GM19035 (cell line): Measurements from ENCODE around the gene TEX35.

Experiments
- ATAC-seq: cut with Tn5 transposase; IDR thresholded peaks from one replicate; pipeline ENCODE4 v1.9.1; 2021; ENCODE audit not compliant: unreplicated experiment

The TEX35 gene

DNA sequence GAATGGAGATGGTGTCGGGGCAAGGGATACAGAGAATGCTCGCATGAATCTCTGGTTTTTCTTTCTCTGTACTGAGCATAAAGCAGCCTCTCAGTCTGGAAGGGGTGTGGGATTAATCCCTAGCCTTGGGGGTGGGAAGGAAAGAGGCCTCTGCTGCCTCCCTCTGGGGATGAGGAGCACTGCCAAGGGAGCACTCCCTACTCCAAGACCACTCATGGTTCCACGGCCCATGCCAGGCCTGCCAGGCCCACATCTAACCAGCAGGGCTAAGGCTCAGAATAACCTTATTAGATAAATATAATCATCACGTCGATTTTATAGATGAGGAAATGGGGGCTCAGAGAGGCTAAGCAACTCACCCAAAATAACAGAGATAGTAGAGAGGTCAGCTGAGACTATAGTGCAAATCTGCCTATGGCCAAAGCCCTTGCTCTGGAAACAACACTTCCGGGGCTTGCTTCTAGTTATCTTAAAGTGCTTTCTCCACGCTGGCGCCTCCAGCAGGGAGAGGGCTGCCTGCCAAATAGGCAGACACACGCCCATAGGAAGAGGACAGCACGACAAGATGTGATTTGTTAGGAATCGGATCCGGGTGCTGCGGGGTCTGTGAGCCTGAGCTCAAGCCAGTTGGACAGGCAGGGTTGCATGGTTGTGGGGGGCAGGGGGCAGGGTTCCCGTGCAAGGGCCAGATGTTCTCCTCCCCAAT is 522 bp downstream of the TEX35 start:
- ATAC-seq, result no peak

DNA sequence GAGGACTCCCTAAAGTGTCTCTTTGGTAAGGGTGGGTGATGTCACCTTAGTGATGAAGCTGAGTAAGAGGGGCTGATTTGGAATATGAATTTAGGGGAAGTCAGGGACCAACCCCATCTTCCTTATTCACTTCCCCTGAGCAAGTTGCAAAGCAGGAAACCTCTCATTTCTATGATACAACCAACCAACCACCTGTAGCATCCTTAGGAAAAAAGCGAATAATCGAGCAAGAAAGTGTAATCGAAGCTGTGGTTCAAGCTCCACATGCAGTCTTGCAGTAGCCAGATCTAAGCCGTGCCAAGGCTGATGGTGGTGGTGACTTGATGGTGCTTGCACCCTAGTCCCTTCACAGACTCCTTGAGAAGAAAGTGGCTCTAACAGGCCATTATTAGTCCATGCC is 3.2 kb downstream of the TEX35 start:
- no peak for ATAC-seq

DNA sequence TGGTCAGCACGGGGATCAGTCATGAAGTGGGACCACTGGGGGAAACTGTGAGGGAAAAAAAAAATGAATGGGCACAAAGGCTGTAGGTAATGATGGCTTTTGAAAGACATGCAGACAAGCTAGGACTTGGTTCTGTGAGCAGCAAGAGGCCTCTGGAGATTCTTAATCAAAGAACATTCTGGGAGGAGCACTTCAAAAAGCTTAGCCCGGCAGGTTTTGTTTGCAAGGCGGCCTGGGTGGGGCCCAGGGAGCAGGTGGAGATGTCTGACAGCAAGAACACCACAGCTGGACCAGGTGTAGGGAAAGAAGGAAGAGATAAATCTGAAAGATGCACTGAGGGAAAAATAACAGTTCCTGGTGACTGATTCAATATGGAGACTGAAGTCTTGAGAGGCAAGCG is 6.0 kb downstream of the TEX35 start:
- ATAC-seq, result no peak

DNA sequence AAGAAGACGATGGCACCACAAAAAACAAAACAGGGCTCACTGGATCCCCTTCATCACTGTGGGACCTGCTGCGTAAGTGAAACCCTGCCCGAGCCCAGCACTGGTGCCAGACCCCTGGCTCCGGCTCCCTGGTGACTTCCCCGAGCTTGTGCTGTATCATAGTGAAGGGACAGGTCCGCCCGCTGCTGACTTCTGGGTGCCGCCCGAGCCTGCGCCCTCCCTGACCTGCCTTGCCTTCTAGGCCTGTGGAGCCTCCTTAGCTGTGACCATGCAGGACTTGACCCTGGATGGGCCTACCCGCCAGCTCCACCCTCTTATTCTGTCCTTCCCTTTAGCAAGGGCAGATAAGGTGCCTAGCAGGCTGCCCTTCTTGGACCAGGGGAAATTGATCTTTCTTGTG is 7.9 kb downstream of the TEX35 start:
- ATAC-seq, result no peak

DNA sequence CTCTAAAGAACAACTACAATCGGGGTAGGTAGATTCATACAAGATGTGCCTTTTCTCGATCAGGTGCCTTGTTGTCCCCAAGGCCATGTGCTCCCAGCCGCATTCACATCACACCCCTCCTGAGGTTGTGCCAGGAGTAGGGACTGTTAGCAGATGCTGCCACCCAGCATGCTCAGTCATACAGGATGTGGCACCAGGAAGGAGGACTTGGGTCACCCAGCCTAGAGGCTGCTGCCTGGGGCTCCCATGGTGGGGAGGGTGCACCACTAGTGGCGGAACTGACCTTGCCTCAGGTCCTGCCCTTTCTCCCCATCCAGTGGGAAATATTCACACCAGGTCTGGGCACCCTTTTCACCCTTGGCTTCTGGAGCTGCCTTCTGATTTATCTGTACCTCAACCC is 8.3 kb downstream of the TEX35 start:
- ATAC-seq, result no peak

DNA sequence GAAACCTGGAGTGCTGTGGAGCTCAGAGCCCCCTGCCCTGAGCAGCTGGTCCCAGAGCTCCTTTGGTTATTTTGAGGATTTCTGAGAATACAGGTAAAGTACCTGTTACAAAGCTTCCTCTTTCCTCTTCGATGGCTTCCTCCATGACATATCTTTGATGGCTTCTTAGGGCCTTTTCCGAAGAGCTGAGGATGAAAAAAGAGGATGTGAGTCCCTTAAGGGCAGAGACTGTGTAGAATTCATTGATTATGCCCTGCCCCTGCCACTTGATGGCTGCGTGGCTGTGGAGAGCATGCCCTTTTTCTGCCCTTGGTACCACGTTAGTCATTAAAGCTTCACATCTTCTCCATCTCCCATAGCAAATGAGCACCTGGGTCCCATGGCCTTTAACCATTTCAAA is 14.2 kb downstream of the TEX35 start:
- ATAC-seq, result no peak

DNA sequence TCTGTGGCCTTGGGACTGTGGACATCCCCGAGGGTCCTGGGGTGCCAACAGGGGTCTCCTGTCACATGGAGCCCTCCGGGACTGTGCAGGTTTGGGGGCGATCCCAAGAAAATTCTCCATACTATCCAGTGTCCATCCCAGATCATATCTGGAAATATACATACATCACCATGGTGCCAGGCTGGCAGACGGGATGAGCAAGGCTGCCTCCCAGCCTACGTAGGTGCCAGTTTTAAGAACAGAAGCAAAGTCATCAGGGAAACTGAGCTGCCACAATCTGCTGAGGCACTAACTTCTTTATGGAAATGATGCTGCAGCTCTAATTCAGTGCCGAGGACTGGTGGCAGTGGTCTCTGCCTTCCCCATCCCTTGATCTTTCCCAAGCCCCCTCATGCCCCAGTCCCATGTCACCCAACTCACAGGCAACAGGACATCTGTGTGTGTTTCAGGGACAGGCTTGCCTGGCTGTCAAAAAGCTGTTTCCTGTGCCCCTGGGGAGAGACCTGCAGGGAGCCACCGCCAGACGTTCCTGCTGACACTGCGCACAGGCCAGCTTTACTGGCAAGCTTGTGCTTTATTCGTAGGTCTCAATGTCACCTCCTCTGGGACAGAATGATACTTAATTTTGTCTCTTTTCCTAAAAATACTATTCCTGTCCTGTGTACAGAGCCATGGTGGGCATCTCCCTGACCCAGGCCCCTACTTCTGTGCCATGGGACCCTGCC is 15.5 kb downstream of the TEX35 start:
- no peak for ATAC-seq

DNA sequence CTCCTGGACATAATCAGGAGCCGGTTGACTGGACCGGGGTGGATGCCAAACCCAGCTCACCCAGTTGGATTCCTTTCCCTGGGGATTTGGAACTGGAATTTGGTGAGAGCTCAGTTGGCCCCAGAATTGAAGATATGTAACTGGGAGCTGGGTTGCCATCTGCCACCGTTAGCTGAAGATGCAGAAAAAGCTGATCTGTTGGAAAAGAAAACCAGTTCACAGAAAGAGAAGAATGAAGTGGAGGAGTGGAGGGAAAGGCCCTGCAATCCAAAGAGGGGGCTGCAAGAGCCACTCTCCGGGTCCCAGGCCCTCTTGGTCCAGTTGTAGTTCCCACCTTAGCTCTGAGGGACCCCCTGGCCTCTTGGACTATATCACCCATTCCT is 16.0 kb downstream of the TEX35 start:
- no peak for ATAC-seq

DNA sequence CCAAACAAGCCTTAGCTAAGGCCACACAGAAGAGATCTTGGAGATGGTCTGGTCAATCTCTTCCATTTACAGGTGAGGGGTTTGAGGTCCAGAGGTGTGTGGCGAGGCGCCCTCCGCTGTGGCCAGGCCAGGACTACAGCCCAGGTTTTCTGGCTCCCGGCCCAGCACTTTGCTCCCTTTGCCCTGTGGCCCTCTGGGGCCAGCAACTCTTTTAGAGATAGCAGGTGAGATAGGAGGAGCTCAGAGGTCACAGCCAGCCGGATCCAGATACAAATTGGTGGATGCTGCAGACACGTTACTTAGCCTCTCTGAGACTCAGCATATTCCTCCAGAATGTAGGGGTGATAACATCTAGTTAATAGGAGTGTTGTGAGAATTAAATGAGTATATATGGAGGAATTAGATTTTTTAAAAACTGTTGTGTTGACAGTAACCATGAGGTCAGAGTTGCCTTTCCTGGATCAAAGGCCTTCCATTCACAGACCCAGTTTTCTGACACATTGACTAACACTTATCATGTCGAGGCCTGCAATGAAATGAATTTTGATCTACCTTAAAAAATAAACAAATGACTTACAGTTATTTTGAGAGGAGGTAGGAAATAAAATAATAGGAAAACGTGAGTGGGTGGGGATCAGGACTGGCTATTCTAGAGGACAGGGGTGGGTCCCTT is 16.6 kb downstream of the TEX35 start:
- ATAC-seq, result no peak

DNA sequence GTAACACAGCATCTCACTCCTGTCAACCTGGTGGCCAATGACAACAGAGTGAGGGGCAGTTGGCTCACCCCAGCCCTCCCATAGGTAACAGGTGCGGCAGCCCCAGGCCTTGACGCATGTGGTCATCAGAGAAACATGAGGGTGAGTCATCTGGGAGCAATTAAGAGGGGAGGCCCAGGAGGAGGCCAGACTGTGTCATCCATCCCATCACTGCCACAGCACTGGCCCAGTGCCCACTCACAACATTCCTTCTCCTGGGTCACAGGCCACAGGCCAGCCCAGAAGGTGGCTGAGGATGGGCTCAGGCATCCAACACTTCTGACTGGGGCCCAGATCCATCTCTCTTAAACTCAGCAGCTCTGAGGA is 17.1 kb downstream of the TEX35 start:
- ATAC-seq, result no peak

DNA sequence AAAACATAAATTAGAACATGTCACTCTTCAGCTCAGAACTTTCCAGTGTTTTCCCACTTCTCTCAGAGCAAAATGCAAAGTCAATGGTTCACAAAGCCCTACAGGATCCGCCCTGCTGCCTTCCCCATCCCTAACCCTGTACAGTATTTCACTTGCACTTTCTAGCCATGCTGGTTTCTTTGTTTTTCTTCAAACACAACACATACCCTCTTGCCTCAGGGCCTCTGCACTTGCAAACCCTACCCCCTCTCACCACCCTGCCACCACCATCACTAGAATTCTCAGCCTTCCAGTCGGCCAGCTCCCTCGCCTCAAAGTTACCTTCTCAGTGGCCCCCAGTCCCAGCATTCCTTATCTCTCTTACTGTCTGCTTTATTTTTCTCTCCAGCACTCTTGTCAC is 17.6 kb downstream of the TEX35 start:
- no peak for ATAC-seq

DNA sequence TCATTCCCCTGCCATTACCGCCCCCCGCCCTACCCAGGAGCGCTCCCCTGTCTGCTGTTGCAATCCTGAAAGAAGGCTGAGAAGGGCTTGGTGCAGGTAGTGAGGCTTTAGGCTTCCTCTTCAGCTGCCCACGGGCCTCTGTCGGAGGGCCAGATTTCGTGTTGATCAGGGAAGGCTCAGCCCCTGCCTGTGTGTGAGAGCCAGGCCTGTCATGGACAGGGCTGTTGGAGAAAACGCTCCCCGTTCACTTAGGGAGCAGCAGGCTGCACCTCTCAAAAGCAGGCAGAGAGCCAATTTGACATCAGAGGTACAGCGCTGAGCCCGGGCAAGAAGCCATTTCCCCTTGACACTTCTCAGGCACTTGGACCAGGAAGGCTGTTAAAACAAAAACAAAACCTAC is 19.0 kb downstream of the TEX35 start:
- ATAC-seq, result no peak

DNA sequence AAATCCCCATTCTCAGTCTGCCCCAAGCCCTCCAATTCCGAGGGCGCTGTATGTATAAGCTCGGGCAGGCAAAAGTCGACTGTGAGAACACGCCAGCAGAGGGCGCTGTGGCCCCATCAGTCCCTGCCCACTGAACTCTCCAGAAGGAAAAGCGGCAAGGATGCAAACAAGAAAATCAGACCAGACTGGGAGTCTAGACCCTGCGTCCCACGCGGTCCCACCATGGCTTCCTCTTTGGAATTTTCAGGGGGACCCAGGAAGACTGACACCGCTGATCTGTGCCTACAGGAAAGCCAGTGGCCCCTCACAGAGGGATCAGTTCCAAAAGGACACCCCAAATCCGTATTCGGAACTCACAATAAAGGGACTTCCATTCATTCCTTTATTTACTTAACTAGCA is 19.5 kb downstream of the TEX35 start:
- peak; percentile 81 for ATAC-seq

DNA sequence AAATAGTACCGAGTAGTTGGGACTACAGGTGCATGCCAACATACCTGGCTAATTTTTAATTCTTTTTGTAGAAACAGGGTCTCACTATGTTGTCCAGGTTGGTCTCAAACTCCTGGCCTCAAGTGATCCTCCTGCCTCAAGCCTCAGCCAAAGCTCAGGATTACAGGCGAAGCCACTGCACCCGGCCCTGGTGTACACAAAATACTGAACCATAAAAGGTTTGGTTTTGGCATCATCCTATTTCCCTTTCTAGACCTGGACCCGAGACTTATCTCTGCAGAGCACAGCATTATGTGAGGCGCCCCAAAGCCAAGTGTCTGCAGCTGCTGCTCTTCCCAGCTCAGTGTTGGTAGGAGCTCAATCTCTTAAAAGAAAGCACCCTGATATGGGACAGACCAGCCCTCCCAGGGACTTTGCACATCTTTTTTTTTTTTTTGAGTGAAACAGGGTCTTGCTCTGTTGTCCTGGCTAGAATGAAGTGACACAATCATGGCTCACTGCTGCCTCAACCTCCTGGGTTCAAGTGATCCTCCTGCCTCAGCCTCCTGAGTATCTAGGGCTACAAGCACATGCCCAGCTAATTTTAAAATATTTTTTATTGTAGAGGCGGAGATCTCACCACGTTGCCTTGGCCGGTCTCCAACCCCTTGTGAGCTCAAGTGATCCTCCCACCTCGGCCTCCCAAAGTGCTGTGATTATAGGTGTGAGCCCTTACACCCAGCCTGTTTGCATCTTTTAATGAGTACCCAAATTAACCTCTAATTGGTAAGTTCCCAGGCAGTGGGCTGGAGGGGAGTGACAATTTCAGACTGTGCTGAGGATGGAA is 20.4 kb downstream of the TEX35 start:
- ATAC-seq, result no peak

DNA sequence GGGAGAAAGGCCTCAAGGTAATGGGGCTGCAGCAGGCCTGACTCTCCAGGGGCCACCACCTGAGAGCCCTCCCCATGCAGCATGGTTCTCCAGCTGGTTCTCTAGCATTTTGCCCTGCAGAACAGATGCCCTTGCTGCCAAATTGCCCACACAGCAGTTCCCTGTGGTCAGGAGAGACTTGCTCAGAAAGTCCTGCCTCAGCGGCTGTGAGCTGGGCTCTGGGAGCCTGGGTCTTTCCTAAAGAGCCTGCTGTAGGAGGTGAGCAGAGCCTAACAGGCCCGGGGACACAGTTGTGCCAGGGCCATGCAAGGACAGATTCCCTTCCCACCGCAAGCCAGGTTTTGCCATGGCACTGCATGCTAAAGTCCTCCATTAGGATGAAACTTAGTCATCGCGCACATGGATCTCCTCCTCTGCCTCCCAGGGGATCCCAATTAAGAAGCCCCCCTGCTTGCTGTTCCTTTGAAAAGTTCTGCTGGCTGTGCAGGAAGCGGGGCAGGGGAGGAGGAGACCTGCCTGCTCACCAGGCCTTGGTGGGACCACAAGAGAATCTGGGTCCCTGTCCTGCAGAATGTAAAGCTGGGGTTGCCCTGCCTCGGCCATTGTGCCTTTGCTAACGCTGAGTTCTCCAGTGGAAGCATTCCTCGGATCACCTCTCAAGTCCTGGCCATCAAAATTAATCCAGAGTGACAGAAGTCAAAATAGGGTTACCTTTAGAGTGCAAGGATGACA is 21.4 kb downstream of the TEX35 start:
- ATAC-seq, result no peak

DNA sequence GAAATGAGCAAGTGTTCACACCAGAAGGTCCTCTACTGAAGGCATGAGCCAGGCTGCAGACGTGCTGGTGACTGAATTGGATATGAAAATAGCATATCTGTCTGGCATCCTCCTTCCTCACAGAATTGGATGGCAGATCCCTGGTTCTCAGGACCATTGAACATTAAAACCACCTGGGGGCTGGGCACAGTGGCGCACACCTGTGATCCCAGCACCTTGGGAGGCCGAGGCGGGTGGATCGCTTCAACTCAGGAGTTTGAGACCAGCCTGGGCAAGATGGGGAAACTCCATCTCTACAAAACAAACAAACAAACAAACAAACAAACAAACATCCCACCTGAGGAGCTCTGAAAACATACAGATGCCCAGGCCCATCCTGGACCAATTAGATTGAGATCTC is 23.4 kb downstream of the TEX35 start:
- ATAC-seq, result no peak

DNA sequence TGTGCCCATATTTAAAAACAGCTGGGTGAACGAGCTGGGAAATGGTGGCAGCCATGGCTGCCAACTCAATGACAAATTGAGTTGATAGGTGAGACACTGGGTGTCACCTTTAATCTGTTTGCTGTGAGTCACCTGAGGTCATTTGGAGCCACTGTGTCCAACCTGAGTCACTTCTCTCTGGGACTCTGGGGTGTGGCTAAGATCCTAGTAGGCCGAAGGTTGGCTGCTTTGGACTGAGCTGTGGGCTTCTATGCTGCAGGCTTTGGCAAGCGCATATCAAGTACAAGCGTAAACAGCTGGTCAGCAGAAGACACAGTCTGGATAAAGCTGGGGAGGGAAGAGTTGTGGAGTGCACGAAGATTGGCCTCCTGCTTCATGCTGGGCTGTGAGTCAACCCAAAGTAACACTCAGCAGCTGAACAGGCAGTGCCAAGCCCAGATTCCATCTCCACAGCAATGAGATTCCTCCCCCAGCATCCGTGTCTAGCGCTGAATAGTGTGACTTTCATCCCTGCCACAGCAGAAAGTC is 24.0 kb downstream of the TEX35 start:
- no peak for ATAC-seq

DNA sequence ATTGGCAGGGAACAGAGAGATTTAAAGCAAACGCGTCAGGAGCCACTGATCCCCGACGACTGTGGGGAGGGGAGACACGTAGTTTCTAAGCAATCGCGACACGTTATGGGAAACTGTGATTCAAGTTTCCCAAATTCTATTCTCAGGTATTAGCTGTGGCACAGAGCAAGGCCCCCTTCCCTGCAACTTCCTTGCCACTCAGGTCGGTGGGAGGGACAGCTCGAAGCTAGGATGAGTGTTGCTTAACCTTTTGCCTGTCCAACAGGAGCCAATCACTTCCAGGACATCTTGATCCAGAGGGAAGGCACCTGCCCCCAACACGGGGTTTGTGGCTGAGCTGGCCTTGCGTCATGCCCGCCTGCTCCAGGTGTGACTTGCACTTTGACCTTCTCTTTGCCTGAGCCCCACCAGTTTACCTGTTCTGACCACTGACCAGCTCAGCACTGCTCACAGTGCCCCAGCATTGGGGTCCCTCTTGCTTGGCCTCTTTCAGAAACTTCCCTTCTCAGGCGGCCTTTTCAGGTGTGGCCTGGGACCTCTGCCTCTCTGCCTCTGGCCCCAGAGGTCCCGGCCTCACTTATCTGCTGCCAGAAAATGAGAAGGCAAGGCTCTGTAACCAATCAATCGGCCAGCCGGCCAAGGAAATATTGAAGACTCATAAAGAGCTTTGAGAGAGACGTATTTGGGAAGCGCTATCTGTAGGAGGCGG is 24.6 kb downstream of the TEX35 start:
- no peak for ATAC-seq

DNA sequence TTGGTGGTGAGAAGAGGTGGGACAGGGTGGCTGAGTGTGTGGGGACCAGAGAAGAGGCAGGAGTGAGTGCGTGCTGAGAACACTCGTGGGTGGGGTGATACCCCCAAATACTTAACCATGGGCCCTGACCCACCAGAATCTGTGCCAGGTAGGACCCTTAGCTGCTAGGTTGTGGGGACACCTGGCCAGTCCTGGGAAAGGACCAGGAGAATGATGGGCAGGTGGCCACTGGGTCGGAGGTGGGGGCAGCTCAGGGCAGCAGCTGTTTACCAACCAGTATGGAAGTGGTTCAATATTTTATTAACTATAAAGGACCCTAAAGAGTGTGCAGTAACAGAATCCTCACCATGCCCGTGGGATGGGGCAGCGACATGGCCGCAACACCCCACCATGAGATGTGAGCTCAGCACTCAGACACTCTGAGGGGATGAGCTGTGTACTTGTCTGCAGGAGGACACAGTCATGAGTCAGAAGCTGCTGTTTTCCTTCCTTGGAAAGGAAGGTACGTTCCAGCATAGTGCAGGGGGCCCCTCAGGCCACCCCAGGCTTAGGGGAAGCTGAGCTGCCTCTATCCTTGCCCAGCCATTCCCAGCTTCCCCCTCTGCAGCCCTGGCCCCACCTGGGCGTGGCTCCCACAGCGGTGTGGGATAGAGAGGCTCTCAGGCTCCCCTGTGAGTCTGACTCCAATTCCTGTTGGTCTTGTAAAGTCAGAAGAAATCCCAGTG is 25.4 kb downstream of the TEX35 start:
- no peak for ATAC-seq
